Panc1 (cell line): ENCODE results near the gene PHPT1. TPM values are rescaled to one million over a fixed set of nuclear protein-coding genes. Genes with fewer than 3 reads are reported as not detected.
A peak's percentile ranks its signal among the peaks of the same experiment; 100 is the strongest.

Source experiments
- ATAC-seq: fragments of 200-7000 bp; cut with Tn5 transposase; 2 replicates; pipeline ENCODE4 v1.9.1; 2020; ENCODE audit warnings: mild to moderate bottlenecking, moderate library complexity
- BruUV-seq: library from RNA; stranded (reverse); fragments of 400-500 nt; replicated peaks from 2 replicates; lab custom pipeline; 2021; lab: Mats Ljungman, UMichigan
- CTCF ChIA-PET: fragments of 300-600 bp; sonication (Branson Sonifier 250); formaldehyde crosslinking; loops from one replicate; lab custom pipeline; 2022; ENCODE audit warnings: antibody characterized with exemption; lab: Charles Lee
- POLR2A ChIA-PET: fragments of 300-600 bp; sonication (Branson Sonifier 250); formaldehyde crosslinking; loops from one replicate; lab custom pipeline; 2022; ENCODE audit warnings: antibody characterized with exemption; lab: Charles Lee
- DNase-seq: peaks from one replicate; pipeline ENCODE4 v3.0.0-alpha.2; 2010; ENCODE audit warnings: low read depth, low spot score
- H3K27ac ChIP-seq: 2 replicates; pipeline ENCODE4 v1.5.1; 2011; ENCODE audit warnings: mild to moderate bottlenecking, low read length, inconsistent platforms
- H3K27me3 ChIP-seq: fragments of 200-500 bp; sonication (Bioruptor generic); 2 replicates; pipeline ENCODE4 v1.6.0; 2014; ENCODE audit warnings: low read length, inconsistent platforms; ENCODE audit not compliant: control insufficient read depth, insufficient read depth
- H3K36me3 ChIP-seq: fragments of 200-500 bp; sonication (Bioruptor generic); 2 replicates; pipeline ENCODE4 v1.5.1; 2014; ENCODE audit warnings: inconsistent platforms, mild to moderate bottlenecking, low read length, moderate library complexity; ENCODE audit not compliant: control insufficient read depth, insufficient read depth
- H3K4me1 ChIP-seq: 2 replicates; pipeline ENCODE4 v1.5.1; 2011; ENCODE audit warnings: inconsistent platforms, mild to moderate bottlenecking, low read length, moderate library complexity; ENCODE audit not compliant: control insufficient read depth, insufficient read depth
- H3K4me3 ChIP-seq, 2 experiments: 2 replicates each; pipeline ENCODE4 v1.5.1; 2011 to 2012; ENCODE audit warnings: low read depth in 2 of 2, low read length in 2 of 2, mild to moderate bottlenecking in 2 of 2, inconsistent platforms in 1 of 2, moderate library complexity in 1 of 2
- H3K9me3 ChIP-seq: fragments of 200-500 bp; sonication (Bioruptor generic); 2 replicates; pipeline ENCODE4 v1.5.1; 2014; ENCODE audit warnings: low read depth, mild to moderate bottlenecking, inconsistent platforms, low read length, moderate library complexity; ENCODE audit not compliant: control insufficient read depth, insufficient read depth
- POLR2AphosphoS5 ChIP-seq: IDR thresholded peaks from 2 replicates; pipeline ENCODE4 v1.6.1; 2012; ENCODE audit warnings: mild to moderate bottlenecking, low read depth, low read length, moderate library complexity
- SIN3A ChIP-seq: IDR thresholded peaks from 2 replicates; pipeline ENCODE4 v1.6.1; 2012; ENCODE audit warnings: low read depth, mild to moderate bottlenecking, low read length, moderate library complexity, borderline replicate concordance; ENCODE audit not compliant: insufficient read depth
- TCF7L2 ChIP-seq: IDR thresholded peaks from 2 replicates; pipeline ENCODE4 v1.6.1; 2011; ENCODE audit warnings: mild to moderate bottlenecking, low read depth, low read length, inconsistent platforms
- in situ Hi-C: cut with HindIII; loops from 2 replicates; pipeline ENCODE4 v1.10.0; 2016; ENCODE audit warnings: low sequenced_read_pairs, low pct_unique_long_range_greater_than_20kb
- intact Hi-C: fragments of 100-400 bp; cut with micrococcal nuclease; formaldehyde crosslinking; loops from one replicate; pipeline ENCODE4 v1.10.0; 2022; ENCODE audit not compliant: unreplicated experiment
- total RNA-seq: library from RNA; stranded (reverse); gene quantifications from one replicate; pipeline ENCODE4 v1.2.1, GENCODE V29; 2021; ENCODE audit not compliant: unreplicated experiment
- TF ChIP-seq, protein P1 (sequence below), 2 experiments: IDR thresholded peaks; 2 replicates each; pipeline ENCODE4 v1.6.1; 2011 to 2012; ENCODE audit warnings: low read depth in 2 of 2, control low read depth in 1 of 2, low read length in 1 of 2, mild to moderate bottlenecking in 1 of 2, moderate library complexity in 1 of 2; ENCODE audit not compliant: insufficient read depth in 1 of 2
- TF ChIP-seq, protein P2 (sequence below): fragments of 450-650 bp; IDR thresholded peaks from 2 replicates; pipeline ENCODE4 v1.5.1; 2017; ENCODE audit warnings: mild to moderate bottlenecking

The PHPT1 gene
- total RNA-seq, 1 experiment from 2014 or later, result 204 TPM

DNA sequence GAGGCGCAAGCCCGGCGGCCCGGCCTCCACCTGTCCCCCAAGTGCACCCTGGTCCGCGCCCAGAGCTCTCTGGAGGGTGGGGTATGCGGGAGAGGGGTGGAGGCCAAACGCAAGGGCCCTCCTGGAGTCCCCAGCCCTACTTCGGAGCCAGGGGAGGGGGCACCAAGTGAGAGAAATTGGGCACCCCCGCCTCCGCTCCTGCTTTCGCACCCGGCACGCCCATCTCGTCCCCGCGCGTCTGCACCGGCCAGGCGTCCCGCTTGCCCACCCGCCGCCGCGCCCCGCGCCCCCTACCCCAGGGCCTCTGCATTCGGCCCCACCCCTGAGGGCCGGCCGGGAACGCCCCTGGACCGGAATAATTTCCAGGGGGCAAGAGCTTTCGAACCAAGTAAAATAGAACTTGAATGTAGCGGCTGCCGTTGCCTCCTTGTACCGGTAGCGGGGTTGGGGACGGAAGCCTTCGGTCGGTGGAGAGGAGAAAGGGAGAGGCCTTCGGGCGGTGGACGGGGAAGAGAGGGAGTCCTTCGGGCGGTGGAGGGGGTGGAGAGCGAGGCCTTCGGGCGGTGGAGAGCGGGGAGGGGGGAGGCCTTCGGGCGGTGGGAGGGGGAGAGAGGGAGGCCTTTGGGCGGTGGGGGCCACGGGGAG is 694 bp upstream of the PHPT1 start:
- in situ Hi-C loops (no loop called here), intact Hi-C loops (no loop called here)
- ChIA-PET CTCF (no interaction called here), POLR2A (no interaction called here)
- BruUV-seq, result TSS peak; percentile 76
- Histone ChIP-seq H3K4me1 (peaks cover 15% of the 10 kb centered on the region), H3K27ac (peak overlapping the region; percentile 83), H3K4me3 (peak overlapping the region; percentile 69 to 83), H3K27me3 (no peaks in the 10 kb centered on the region), H3K9me3 (no peaks in the 10 kb centered on the region), H3K36me3 (no peaks in the 10 kb centered on the region)
- peak; percentile 31 for ATAC-seq
- DNase-seq, result no peak
- no peak for TF ChIP-seq TCF7L2
- 0 out of 2 replicates have a peak, but pooled peaks have one; percentile 31 for TF ChIP-seq POLR2AphosphoS5

DNA sequence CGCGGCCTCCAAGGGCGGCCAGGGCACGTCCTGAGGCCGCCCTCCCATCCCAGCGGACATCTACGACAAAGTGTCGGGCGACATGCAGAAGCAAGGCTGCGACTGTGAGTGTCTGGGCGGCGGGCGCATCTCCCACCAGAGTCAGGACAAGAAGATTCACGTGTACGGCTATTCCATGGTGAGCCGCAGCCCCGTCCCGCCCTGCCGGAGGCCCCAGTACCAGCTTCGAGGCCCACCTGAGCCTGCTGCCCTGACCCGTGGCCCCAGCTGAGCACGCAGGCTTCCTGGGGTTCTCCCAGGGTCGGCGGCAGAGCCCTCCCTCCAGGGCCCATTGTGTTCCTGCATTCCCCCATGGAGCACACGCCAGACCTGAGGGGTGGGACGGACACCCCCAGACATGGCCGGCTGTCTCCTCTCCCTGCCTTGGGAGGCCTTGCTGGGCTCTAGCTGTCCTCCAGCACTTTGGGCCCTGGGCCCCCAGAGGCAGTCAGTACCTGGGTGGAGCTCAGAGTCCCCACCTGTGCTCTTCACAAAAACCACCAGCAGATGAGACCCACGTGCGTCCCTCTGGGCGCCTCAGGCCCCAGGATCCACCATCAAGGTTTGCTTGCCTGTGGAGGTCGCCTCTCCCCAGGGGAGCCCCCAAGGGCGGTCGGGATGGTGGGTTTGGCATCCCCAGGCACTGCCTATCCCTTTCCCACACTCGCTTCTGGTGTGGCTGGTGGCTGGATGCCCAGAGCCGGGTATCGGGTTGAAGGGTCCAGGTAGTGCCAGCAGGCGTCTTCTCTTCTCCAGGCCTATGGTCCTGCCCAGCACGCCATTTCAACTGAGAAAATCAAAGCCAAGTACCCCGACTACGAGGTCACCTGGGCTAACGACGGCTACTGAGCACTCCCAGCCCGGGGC is 1.0 kb downstream of the PHPT1 start:
- Histone ChIP-seq H3K36me3 (no peaks in the 10 kb centered on the region), H3K9me3 (no peaks in the 10 kb centered on the region), H3K27me3 (no peaks in the 10 kb centered on the region), H3K4me3 (peak overlapping the region; percentile 64 to 69), H3K27ac (peak overlapping the region; percentile 83), H3K4me1 (peaks cover 15% of the 10 kb centered on the region)
- in situ Hi-C loops, result no loop called here
- no peak for ATAC-seq
- TSS peak; percentile 96 for BruUV-seq
- intact Hi-C loops, result no loop called here
- TF ChIP-seq, protein P1, sequence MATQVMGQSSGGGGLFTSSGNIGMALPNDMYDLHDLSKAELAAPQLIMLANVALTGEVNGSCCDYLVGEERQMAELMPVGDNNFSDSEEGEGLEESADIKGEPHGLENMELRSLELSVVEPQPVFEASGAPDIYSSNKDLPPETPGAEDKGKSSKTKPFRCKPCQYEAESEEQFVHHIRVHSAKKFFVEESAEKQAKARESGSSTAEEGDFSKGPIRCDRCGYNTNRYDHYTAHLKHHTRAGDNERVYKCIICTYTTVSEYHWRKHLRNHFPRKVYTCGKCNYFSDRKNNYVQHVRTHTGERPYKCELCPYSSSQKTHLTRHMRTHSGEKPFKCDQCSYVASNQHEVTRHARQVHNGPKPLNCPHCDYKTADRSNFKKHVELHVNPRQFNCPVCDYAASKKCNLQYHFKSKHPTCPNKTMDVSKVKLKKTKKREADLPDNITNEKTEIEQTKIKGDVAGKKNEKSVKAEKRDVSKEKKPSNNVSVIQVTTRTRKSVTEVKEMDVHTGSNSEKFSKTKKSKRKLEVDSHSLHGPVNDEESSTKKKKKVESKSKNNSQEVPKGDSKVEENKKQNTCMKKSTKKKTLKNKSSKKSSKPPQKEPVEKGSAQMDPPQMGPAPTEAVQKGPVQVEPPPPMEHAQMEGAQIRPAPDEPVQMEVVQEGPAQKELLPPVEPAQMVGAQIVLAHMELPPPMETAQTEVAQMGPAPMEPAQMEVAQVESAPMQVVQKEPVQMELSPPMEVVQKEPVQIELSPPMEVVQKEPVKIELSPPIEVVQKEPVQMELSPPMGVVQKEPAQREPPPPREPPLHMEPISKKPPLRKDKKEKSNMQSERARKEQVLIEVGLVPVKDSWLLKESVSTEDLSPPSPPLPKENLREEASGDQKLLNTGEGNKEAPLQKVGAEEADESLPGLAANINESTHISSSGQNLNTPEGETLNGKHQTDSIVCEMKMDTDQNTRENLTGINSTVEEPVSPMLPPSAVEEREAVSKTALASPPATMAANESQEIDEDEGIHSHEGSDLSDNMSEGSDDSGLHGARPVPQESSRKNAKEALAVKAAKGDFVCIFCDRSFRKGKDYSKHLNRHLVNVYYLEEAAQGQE (IDR thresholded peaks at IDR 0.05; ENCODE audit: insufficient read depth in 1 of 2, low read depth in 2 of 2, low read length in 1 of 2), result no peak
- TF ChIP-seq, protein P2, sequence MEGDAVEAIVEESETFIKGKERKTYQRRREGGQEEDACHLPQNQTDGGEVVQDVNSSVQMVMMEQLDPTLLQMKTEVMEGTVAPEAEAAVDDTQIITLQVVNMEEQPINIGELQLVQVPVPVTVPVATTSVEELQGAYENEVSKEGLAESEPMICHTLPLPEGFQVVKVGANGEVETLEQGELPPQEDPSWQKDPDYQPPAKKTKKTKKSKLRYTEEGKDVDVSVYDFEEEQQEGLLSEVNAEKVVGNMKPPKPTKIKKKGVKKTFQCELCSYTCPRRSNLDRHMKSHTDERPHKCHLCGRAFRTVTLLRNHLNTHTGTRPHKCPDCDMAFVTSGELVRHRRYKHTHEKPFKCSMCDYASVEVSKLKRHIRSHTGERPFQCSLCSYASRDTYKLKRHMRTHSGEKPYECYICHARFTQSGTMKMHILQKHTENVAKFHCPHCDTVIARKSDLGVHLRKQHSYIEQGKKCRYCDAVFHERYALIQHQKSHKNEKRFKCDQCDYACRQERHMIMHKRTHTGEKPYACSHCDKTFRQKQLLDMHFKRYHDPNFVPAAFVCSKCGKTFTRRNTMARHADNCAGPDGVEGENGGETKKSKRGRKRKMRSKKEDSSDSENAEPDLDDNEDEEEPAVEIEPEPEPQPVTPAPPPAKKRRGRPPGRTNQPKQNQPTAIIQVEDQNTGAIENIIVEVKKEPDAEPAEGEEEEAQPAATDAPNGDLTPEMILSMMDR, result no peak
- TF ChIP-seq POLR2AphosphoS5 (no peak), SIN3A (no peak), TCF7L2 (no peak)
- ChIA-PET POLR2A (interaction anchor here (0.6 kb wide), 1 partner anchor 88 kb away, joined by 6 read pairs; no protein-coding TSS in a partner anchor), CTCF (no interaction called here)
- DNase-seq, result no peak
